GM19372 (cell line): ENCODE results near the gene MAS1.

Source experiments
- ATAC-seq: cut with Tn5 transposase; IDR thresholded peaks from one replicate; pipeline ENCODE4 v1.9.1; 2021; ENCODE audit warnings: mild to moderate bottlenecking, low read depth, moderate library complexity; ENCODE audit not compliant: unreplicated experiment

The MAS1 gene

GRCh38 chr6:159879856-159880255 lies 10.9 kb upstream of the MAS1 start:
- ATAC-seq = no peak

GRCh38 chr6:159880412-159880975 lies 10.3 kb upstream of the MAS1 start:
- no peak for ATAC-seq

GRCh38 chr6:159884720-159885119 lies 6.1 kb upstream of the MAS1 start:
- ATAC-seq = no peak

GRCh38 chr6:159886270-159886669 lies 4.5 kb upstream of the MAS1 start:
- ATAC-seq = no peak

GRCh38 chr6:159887146-159887545 lies 3.6 kb upstream of the MAS1 start:
- no peak for ATAC-seq

- ATAC-seq = no peak
These were observed 3.0 kb upstream of the MAS1 start for GRCh38 chr6:159887761-159888160.

- no peak for ATAC-seq
These were observed 587 bp upstream of the MAS1 start for GRCh38 chr6:159890201-159890600.

- no peak for ATAC-seq
These were observed 1.3 kb downstream of the MAS1 start for GRCh38 chr6:159892053-159892452.

- ATAC-seq = no peak
These were observed 2.3 kb downstream of the MAS1 start for GRCh38 chr6:159893064-159893463.

GRCh38 chr6:159894991-159895390 lies 4.2 kb downstream of the MAS1 start:
- no peak for ATAC-seq

GRCh38 chr6:159897603-159898002 lies 6.8 kb downstream of the MAS1 start:
- no peak for ATAC-seq

GRCh38 chr6:159898519-159898918 lies 7.7 kb downstream of the MAS1 start:
- no peak for ATAC-seq

- ATAC-seq = no peak
These were observed 9.4 kb downstream of the MAS1 start for GRCh38 chr6:159899994-159900745.

- ATAC-seq = no peak
These were observed 11.8 kb downstream of the MAS1 start for GRCh38 chr6:159902620-159903019.

GRCh38 chr6:159904497-159904911 lies 13.7 kb downstream of the MAS1 start:
- ATAC-seq = no peak

- ATAC-seq = no peak
These were observed 15.6 kb downstream of the MAS1 start for GRCh38 chr6:159906400-159906799.

GRCh38 chr6:159908535-159908934 lies 17.7 kb downstream of the MAS1 start:
- no peak for ATAC-seq

- ATAC-seq = no peak
These were observed 18.2 kb downstream of the MAS1 start for GRCh38 chr6:159908979-159909378.

- no peak for ATAC-seq
These were observed 19.6 kb downstream of the MAS1 start for GRCh38 chr6:159910342-159910741.

- no peak for ATAC-seq
These were observed 22.6 kb downstream of the MAS1 start for GRCh38 chr6:159913375-159913774.

GRCh38 chr6:159913862-159914564 lies 23.2 kb downstream of the MAS1 start:
- peak; percentile 64 for ATAC-seq

- peak; percentile 11 for ATAC-seq
These were observed 23.8 kb downstream of the MAS1 start for GRCh38 chr6:159914565-159914923.
